Upper lobe of left lung (tissue), 6 donors: ENCODE measurements around the gene TPO. TPM values are rescaled to one million over a fixed set of nuclear protein-coding genes. Genes with fewer than 3 reads are reported as not detected.

Experiments used
- ATAC-seq, 2 donors: fragments of 200-7000 bp; cut with Tn5 transposase; one replicate each; pipeline ENCODE4 v1.9.1; 2022; ENCODE audit warnings: mild to moderate bottlenecking in 2 of 2, moderate library complexity in 2 of 2; ENCODE audit not compliant: low FRiP score in 2 of 2
- DNase-seq, 2 donors: peaks; one replicate each; pipeline ENCODE4 v3.0.0-alpha.2; 2019 to 2020
- H3K27ac ChIP-seq, 4 donors: fragments of 200-600 bp; sonication (generic); one replicate each; pipeline ENCODE4 v1.5.1; 2016 to 2019
- H3K27me3 ChIP-seq, 4 donors: fragments of 200-600 bp; sonication (generic); one replicate each; pipeline ENCODE4 v1.5.1; 2017 to 2019
- H3K36me3 ChIP-seq, 4 donors: fragments of 200-600 bp; sonication (generic); one replicate each; pipeline ENCODE4 v1.5.1; 2016 to 2019
- H3K4me1 ChIP-seq, 4 donors: fragments of 200-600 bp; sonication (generic); one replicate each; pipeline ENCODE4 v1.5.1; 2018 to 2019
- H3K4me3 ChIP-seq, 4 donors: fragments of 200-600 bp; sonication (generic); one replicate each; pipeline ENCODE4 v1.5.1; 2017 to 2019; ENCODE audit warnings: mild to moderate bottlenecking in 2 of 4, moderate library complexity in 1 of 4
- H3K9me3 ChIP-seq, 4 donors: fragments of 200-600 bp; sonication (generic); one replicate each; pipeline ENCODE4 v1.5.1; 2018 to 2019
- CTCF ChIP-seq, 6 experiments: fragments of 450-650 bp in 4 of 6; fragments of 200-600 bp in 2 of 6; sonication (generic) in 2 of 6; IDR thresholded peaks; one replicate each; pipeline ENCODE4 v1.5.1; 2016 to 2019; ENCODE audit warnings: antibody characterized with exemption in 6 of 6
- EP300 ChIP-seq, 4 donors: sonication (generic); formaldehyde crosslinking; IDR thresholded peaks; one replicate each; pipeline ENCODE4 v1.5.1; 2017; ENCODE audit warnings: antibody characterized with exemption in 4 of 4, control low read depth in 2 of 4
- POLR2A ChIP-seq, 4 donors: fragments of 450-650 bp; IDR thresholded peaks; one replicate each; pipeline ENCODE4 v1.5.1; 2016 to 2017; ENCODE audit warnings: antibody characterized with exemption in 4 of 4, mild to moderate bottlenecking in 2 of 4
- POLR2AphosphoS5 ChIP-seq, 2 donors: sonication (generic); formaldehyde crosslinking; IDR thresholded peaks; one replicate each; pipeline ENCODE4 v1.5.1; 2017; ENCODE audit warnings: antibody characterized with exemption in 2 of 2
- WGBS, 2 donors: methylation state at CpG; one replicate each; pipeline ENCODE4 v1.1.5; 2017 to 2018; 5-methylcytosine and 5-hydroxymethylcytosine counted together
- total RNA-seq, 6 donors: library from RNA; depleted of rRNA in 4 of 6; stranded (reverse); fragments of >200 nt in 4 of 6; gene quantifications; one replicate each; pipeline versions ENCODE4 v1.1.0 to v1.2.1, GENCODE V29; 2016 to 2021
- donor health status: DM: no; HTN: no; CAD: no; lungs with moderate emphysema.
- donor health status: DM: no; HTN: yes; CAD: no; lungs with severe emphysema.

Gene TPO
- total RNA-seq, 6 donors from 2014 or later: 0.06 to 0.39 TPM; not detected in 4

DNA sequence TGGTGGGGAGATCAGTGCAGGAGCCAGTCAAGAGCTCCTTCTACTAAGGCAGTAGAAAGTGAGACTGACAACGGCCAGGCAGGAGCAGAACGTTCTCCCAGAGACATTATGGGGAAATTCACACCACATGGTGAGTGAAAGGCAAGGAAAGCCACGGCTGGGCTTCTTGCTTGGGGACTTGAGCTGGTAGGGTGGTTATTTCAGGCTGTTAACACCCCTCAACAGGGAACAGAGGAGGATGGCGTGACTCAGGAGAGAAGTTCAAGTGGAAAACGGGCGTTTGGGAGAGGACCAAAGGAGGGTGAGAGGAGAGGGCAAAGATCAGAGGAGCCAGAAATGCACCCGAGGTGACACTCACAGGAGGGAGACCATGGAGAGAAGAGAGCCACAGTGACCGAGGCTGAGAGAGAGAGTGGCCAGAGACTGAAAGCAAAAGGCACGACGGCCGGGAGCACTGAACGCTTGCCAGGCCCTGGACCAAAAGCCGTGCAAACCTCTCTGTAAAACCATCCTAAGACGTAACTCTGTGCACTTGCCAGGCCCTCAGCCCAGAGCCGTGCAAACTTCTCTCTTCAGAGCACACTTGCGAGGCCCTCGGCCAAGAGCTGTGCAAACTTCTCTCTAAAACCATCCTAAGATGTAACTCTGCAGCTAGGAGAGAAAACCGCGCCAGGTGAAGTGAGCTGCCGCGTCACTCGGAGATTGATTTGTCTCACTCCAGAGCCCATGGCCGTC is 7.7 kb downstream of the TPO start:
- no peak for DNase-seq
- TF ChIP-seq CTCF (IDR thresholded peaks at IDR 0.05): no peak
- TF ChIP-seq POLR2AphosphoS5 (IDR thresholded peaks at IDR 0.05): no peak
- TF ChIP-seq EP300 (IDR thresholded peaks at IDR 0.05): no peak
- no peak for TF ChIP-seq POLR2A (IDR thresholded peaks at IDR 0.05)
- no peak overlapping the region for H3K27ac ChIP-seq
- ATAC-seq: no peak
- no peaks in the 10 kb centered on the region for H3K27me3 ChIP-seq
- no peaks in the 10 kb centered on the region for H3K4me1 ChIP-seq
- 61 to 65% methylated on average over 23 of the region's 23 CpGs for WGBS, 2 donors
- no peak overlapping the region for H3K4me3 ChIP-seq
- H3K9me3 ChIP-seq: no peaks in the 10 kb centered on the region
- no peaks in the 10 kb centered on the region for H3K36me3 ChIP-seq

DNA sequence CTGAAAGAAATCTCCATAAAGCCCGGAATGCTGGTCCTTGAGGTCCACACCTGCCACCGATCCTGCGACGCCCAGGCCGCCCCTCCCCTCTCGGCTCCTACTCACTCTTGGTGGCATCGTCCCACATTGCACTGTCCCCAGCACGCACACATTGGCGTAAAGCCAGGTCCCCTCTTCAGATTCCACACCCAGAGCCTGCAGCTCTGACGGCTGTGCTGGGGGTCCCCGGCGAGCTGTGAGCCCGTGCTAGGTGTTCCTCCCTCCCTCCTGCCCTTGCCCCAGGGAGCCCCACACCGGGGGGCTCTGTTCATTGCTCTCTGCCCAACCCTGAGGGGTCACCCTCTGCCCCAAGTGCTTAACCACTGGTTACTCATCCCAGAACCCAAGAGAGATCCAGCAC is 8.5 kb downstream of the TPO start:
- Histone ChIP-seq H3K4me1 (no peaks in the 10 kb centered on the region), H3K4me3 (no peak overlapping the region), H3K9me3 (no peaks in the 10 kb centered on the region), H3K27me3 (no peaks in the 10 kb centered on the region), H3K36me3 (no peaks in the 10 kb centered on the region), H3K27ac (no peak overlapping the region)
- 68 to 71% methylated on average over 14 of the region's 14 CpGs for WGBS, 2 donors
- DNase-seq (no peak), ATAC-seq (peak in 1 of 2 donors; percentile 12)
- TF ChIP-seq CTCF (IDR thresholded peaks at IDR 0.05): no peak
- TF ChIP-seq POLR2AphosphoS5 (IDR thresholded peaks at IDR 0.05): no peak
- TF ChIP-seq EP300 (IDR thresholded peaks at IDR 0.05): no peak
- no peak for TF ChIP-seq POLR2A (IDR thresholded peaks at IDR 0.05)

DNA sequence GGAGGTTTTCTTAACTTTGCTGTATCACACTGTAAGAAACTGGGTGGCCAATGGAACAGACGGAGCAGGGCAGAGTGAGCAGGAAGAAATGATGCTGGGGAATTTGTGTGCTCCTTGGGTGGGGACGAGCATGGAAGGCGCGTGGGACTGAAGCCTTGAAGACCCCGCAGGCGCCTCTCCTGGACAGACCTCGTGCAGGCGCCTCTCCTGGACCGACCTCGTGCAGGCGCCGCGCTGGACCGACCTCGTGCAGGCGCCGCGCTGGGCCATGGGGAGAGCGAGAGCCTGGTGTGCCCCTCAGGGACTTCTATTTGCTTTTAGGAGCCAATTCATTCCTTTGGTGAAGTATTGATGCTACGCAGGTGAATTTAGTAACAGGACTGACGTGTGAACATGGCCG is 8.9 kb downstream of the TPO start:
- no peaks in the 10 kb centered on the region for H3K27me3 ChIP-seq
- 87 to 88% methylated on average over 22 of the region's 22 CpGs for WGBS, 2 donors
- H3K4me1 ChIP-seq: no peaks in the 10 kb centered on the region
- no peaks in the 10 kb centered on the region for H3K9me3 ChIP-seq
- no peak overlapping the region for H3K27ac ChIP-seq
- H3K4me3 ChIP-seq: no peak overlapping the region
- no peaks in the 10 kb centered on the region for H3K36me3 ChIP-seq
- no peak for TF ChIP-seq CTCF (IDR thresholded peaks at IDR 0.05)
- TF ChIP-seq POLR2A (IDR thresholded peaks at IDR 0.05): no peak
- TF ChIP-seq EP300 (IDR thresholded peaks at IDR 0.05): no peak
- no peak for TF ChIP-seq POLR2AphosphoS5 (IDR thresholded peaks at IDR 0.05)
- ATAC-seq (peak; percentile 52 to 59), DNase-seq (no peak)

DNA sequence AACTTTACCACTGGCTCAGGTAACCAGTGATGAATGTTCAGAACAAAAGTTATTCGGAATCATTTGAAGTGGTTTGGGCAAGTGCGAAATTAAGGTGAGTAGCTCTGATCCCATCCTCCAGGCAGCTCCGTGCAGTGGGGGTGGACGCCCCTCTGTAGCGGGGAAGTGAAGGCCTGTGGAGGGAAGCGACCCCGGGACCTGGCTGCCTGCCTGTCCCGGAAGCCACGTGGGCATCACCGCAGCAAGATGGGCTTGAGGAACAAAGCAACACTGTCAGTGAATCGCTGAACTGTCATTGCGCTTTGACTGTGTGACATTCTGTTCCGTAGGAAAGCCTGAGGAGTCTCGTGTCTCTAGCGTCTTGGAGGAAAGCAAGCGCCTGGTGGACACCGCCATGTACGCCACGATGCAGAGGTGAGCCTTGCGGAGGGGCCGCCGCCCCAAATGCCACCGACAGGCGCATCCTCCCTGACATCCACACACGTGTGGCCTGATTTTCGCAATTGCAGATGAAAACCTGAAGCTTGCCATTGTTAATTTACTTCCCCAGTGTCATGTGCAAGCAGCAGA is 9.5 kb downstream of the TPO start:
- Histone ChIP-seq H3K4me1 (no peaks in the 10 kb centered on the region), H3K36me3 (no peaks in the 10 kb centered on the region), H3K4me3 (no peak overlapping the region), H3K27me3 (no peaks in the 10 kb centered on the region), H3K9me3 (no peaks in the 10 kb centered on the region), H3K27ac (no peak overlapping the region)
- 85 to 86% methylated on average over 19 to 26 of the region's 26 CpGs for WGBS, 2 donors
- DNase-seq (no peak), ATAC-seq (no peak)
- no peak for TF ChIP-seq CTCF (IDR thresholded peaks at IDR 0.05)
- no peak for TF ChIP-seq EP300 (IDR thresholded peaks at IDR 0.05)
- no peak for TF ChIP-seq POLR2A (IDR thresholded peaks at IDR 0.05)
- no peak for TF ChIP-seq POLR2AphosphoS5 (IDR thresholded peaks at IDR 0.05)

- H3K36me3 ChIP-seq: no peaks in the 10 kb centered on the region
- TF ChIP-seq POLR2AphosphoS5 (IDR thresholded peaks at IDR 0.05): no peak
- no peak for TF ChIP-seq EP300 (IDR thresholded peaks at IDR 0.05)
- no peak for TF ChIP-seq POLR2A (IDR thresholded peaks at IDR 0.05)
- TF ChIP-seq CTCF (IDR thresholded peaks at IDR 0.05): no peak
- 84 to 95% methylated on average over 3 of the region's 3 CpGs for WGBS, 2 donors
- no peak for DNase-seq
- H3K27me3 ChIP-seq: no peaks in the 10 kb centered on the region
- H3K4me3 ChIP-seq: no peak overlapping the region
- peak in 1 of 2 donors; percentile 68 for ATAC-seq
- no peaks in the 10 kb centered on the region for H3K9me3 ChIP-seq
- H3K27ac ChIP-seq: no peak overlapping the region
- H3K4me1 ChIP-seq: no peaks in the 10 kb centered on the region
Measured at GRCh38 chr2:1427086-1427485, 13.8 kb downstream of the TPO start.
